Posterior vena cava (tissue), 2 donors: ENCODE data around the gene BSND. TPM values are rescaled to one million over a fixed set of nuclear protein-coding genes. Genes with fewer than 3 reads are reported as not detected.
"Not testable (repeated sequence)": the region's sequence is repeated elsewhere in the genome, so short reads cannot be mapped to it uniquely, and the experiment has no call there.

Experiments
- DNase-seq: peaks from one replicate; pipeline ENCODE4 v3.0.0-alpha.2; 2020; ENCODE audit warnings: low spot score
- intact Hi-C, 2 donors: fragments of 100-400 bp; cut with DNase I; formaldehyde crosslinking; loops; one replicate each; pipeline versions ENCODE4 v1.14.1 to v1.14.2; 2022 to 2023
- total RNA-seq, 2 donors: library from RNA; stranded (reverse); fragmentation: NEBNext Ultra II Directional; extraction: Animal tissue kit (Norgen Biotek cat#: 25700); gene quantifications; one replicate each; pipeline ENCODE4 v1.2.1, GENCODE V29; 2021
- donor health status: DM: yes; HTN: yes; CAD: no.
- donor health status: DM: yes; HTN: yes; CAD: no.

The BSND gene
- total RNA-seq, 2 donors from 2014 or later: not detected

DNA sequence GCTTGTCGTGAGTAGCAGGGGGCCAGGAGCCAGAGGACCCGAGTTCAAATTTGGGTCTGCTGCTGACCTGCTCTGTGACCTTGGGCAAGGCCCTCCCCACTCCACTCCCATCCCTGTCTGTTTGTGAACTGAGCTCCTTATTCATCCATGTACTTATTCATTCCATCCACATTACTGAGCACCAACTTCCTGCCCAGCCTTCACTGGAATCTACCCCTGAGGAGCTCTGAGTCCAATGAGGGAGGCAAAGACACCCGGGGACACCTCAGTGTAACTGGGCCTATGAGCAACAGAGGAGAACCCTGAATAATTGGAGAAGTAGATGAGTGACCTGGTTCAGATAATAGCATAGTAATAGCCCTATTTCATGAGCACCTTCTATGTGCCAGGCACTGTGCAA is 8.9 kb downstream of the BSND start:
- peak; percentile 20 for DNase-seq
- intact Hi-C loops: no loop called here

GRCh38 chr1:55010194-55010886 is 11.6 kb downstream of the BSND start:
- intact Hi-C loops: no loop called here

DNA sequence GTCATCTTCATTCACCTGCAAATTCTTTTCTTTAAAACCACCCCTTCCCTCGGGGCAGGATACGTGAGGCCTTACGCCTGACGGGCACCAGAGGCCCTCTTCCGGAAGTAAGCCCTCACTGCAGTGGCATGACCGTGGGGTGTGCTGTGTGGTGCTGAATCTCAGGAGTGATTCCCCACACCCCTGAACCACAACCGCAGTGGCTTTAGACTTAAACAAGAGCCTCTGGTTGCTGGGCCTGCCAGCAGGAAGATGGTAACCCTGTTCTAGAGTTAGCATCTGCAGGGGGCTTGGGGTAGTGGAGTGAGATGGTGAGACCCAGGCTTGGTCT is 12.1 kb downstream of the BSND start:
- DNase-seq: no peak
- intact Hi-C loops: no loop called here

More at GRCh38 chr1:55010194-55010886, 11.6 kb downstream of the BSND start:
- no peak for DNase-seq

GRCh38 chr1:55012661-55013060 is 13.9 kb downstream of the BSND start:
- intact Hi-C loops: no loop called here
- no peak for DNase-seq

- intact Hi-C loops: no loop called here
- peak; percentile 71 for DNase-seq
Measured at GRCh38 chr1:55015123-55015522, 16.4 kb downstream of the BSND start.

- intact Hi-C loops: no loop called here
- peak; percentile 58 for DNase-seq
Measured at GRCh38 chr1:55015731-55016620, 17.2 kb downstream of the BSND start.

DNA sequence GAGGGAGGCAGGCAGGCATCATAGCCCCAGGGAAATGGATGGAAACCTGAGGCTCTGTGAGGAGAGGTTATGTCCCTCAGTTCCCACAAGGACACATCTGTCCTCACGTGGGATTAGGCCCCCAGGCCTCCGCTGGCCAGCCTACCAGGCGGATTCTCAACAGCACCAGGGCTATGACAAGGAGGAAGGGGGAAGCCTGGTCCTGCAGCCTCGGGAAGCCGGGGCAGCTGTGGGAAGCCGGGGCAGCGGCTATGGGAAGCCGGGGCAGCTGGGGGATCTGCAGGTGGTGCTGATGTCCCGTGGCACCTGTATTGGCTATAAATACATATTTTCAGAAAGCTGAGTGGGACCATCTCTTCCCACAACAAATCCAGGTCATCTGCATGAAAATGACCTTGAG is 19.7 kb downstream of the BSND start:
- intact Hi-C loops: no loop called here
- no peak for DNase-seq

DNA sequence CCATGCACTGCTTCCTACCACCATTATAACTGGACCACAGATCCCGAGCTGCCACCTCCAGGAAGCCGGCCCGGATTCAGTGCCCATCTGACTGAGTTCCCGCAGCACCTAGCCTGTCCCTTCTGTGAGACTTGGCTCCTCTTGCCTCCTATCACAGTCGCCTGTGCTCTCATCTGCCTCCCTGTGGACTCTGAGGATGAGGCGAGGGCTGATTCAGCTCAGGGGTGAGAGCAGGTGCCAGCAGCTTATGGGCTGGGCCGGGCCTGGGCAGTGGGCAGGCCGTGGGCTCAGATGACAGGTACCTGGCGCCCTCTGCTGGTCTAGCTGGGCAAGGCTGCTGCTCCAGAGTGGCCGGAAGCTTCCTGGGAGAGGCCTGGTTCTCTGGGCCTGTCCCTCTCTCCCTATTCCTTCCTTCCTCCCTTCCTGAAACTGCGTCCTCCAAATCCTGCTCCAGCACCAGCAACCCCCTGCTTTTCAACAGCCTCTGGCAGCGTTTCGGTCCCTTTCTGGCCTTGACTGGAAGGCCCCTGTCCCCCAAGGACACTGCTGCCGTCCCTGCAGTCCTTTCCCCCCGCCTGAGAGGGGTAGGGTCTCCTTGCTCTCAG is 23.3 kb downstream of the BSND start:
- peak; percentile 93 for DNase-seq
- intact Hi-C loops: no loop called here

- peak; percentile 51 for DNase-seq
- intact Hi-C loops: not testable (repeated sequence)
Measured at GRCh38 chr1:55024163-55024562, 25.4 kb downstream of the BSND start.

- DNase-seq, intact Hi-C loops: not testable (repeated sequence)
Measured at GRCh38 chr1:55026682-55027081, 27.9 kb downstream of the BSND start.

- DNase-seq, intact Hi-C loops: not testable (repeated sequence)
Measured at GRCh38 chr1:55031098-55031497, 32.4 kb downstream of the BSND start.

DNA sequence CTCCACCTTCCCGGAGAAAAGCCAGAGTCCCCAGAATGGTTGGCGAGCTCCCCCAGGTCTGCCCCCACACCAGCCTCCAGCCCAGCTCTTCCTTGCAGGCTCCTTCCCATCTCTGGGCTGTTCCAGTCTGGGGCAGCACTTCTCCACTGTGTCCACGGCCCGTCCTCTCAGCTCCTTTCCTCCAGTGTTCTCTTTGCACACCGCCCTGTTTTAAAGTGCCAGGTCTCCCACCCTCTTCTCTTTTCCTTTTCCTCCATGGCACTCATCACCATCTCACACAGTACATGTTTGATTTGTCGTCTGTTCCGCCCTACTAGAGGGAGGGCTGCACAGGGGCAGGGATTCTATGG is 34.5 kb downstream of the BSND start:
- peak; percentile 53 for DNase-seq
- intact Hi-C loops: no loop called here

- DNase-seq: no peak
Measured at GRCh38 chr1:55034476-55035133, 35.9 kb downstream of the BSND start.

GRCh38 chr1:55035904-55036303 is 37.2 kb downstream of the BSND start:
- no peak for DNase-seq
- intact Hi-C loops: no loop called here

More at GRCh38 chr1:55034476-55035133, 35.9 kb downstream of the BSND start:
- intact Hi-C loops: no loop called here

GRCh38 chr1:55037733-55038551 is 39.2 kb downstream of the BSND start:
- intact Hi-C loops: no loop called here
- DNase-seq: peak; percentile 43

DNA sequence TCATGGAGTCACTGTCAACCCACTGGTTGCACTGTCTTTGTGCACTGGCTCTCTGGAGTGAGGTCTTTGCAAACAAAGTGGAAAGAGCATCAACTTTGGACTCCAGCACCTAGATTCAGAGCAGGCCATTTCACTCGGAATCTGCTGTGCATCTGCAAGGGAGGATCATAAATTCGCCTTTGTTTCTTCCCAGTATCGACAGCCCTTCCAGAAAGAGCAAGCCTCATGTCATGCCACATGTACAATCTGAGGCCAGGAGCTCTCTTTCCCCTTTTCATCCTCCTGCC is 39.8 kb downstream of the BSND start:
- intact Hi-C loops: no loop called here
- no peak for DNase-seq

DNA sequence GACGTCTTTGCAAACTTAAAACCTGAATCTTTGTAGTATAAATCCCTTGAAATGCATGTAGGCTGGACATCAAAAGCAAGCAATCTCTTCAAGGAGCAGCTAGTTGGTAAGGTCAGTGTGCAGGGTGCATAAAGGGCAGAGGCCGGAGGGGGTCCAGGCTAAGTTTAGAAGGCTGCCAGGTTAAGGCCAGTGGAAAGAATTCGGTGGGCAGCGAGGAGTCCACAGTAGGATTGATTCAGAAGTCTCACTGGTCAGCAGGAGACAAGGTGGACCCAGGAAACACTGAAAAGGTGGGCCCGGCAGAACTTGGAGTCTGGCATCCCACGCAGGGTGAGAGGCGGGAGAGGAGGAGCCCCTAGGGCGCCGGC is 40.2 kb downstream of the BSND start:
- no peak for DNase-seq
- intact Hi-C loops: no loop called here

DNA sequence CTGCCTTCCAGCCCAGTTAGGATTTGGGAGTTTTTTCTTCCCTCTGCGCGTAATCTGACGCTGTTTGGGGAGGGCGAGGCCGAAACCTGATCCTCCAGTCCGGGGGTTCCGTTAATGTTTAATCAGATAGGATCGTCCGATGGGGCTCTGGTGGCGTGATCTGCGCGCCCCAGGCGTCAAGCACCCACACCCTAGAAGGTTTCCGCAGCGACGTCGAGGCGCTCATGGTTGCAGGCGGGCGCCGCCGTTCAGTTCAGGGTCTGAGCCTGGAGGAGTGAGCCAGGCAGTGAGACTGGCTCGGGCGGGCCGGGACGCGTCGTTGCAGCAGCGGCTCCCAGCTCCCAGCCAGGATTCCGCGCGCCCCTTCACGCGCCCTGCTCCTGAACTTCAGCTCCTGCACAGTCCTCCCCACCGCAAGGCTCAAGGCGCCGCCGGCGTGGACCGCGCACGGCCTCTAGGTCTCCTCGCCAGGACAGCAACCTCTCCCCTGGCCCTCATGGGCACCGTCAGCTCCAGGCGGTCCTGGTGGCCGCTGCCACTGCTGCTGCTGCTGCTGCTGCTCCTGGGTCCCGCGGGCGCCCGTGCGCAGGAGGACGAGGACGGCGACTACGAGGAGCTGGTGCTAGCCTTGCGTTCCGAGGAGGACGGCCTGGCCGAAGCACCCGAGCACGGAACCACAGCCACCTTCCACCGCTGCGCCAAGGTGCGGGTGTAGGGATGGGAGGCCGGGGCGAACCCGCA is 40.8 kb downstream of the BSND start, which contains the start of gene PCSK9:
TSS of gene PCSK9 (plus strand) at position 207 of the 741 bp plus-strand sequence. CDS start at position 497, 290 bp downstream.
- DNase-seq: peak; percentile 79
- intact Hi-C loops: no loop called here
